Amygdala (tissue), 56 donors: Measurements from ENCODE around the gene TRMT10C.
"Not testable (repeated sequence)": the region's sequence is repeated elsewhere in the genome, so short reads cannot be mapped to it uniquely, and the experiment has no call there.

Experiments used
- DNase-seq, 56 donors: peaks; one replicate each; lab custom pipeline; 2025; lab: John Stamatoyannopoulos, UW

Gene TRMT10C

DNA sequence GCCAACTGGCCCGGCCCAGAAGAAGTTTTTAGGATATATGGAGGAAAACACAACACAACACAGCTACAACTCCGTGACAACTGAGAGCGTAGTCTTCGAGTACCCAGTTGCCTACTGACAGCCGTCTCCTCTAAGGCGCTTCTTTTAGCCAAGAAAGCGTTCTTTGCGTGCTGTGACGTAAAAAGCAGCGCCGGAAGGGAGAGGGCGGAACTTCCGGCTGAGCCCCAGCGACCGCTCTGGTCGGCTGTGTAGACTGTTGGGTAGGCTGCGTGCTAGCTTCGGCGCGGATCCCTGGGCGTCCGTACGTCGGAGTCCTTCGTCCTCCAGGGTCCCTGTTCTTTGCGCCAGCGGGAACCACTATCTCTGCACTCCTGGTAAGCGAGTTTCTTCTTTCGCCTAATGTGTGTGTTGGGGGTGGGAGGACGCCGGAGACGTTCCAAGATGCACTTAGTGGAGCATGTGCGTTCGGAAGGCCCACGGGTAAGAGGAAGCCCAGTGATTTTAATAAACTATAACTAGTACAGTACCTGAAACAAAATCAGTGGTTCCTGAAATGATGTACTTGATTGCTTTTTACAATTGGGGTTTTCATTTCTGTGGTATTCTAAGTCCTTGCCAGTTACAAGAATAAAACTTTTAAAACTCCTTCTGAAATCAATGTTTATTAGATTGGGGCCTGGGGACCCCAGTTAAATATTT lies at the start of gene TRMT10C:
TRMT10C (plus strand) TSS at position 239 of the 699 bp plus-strand sequence. CDS start 2,914 bp downstream, outside the sequence.
- peak; percentile 4 to 95 (median 83) for DNase-seq

GRCh38 chr3:101512396-101512645 lies 49.3 kb upstream of the TRMT10C start:
- no peak for DNase-seq

GRCh38 chr3:101512646-101513418 lies 48.8 kb upstream of the TRMT10C start, which contains the start of gene SENP7:
SENP7 (minus strand) TSS chr3:101513212; CDS start chr3:101513130, 82 bp downstream.
- DNase-seq = peak in 54 of 56 donors; percentile 5 to 85 (median 58)

DNA sequence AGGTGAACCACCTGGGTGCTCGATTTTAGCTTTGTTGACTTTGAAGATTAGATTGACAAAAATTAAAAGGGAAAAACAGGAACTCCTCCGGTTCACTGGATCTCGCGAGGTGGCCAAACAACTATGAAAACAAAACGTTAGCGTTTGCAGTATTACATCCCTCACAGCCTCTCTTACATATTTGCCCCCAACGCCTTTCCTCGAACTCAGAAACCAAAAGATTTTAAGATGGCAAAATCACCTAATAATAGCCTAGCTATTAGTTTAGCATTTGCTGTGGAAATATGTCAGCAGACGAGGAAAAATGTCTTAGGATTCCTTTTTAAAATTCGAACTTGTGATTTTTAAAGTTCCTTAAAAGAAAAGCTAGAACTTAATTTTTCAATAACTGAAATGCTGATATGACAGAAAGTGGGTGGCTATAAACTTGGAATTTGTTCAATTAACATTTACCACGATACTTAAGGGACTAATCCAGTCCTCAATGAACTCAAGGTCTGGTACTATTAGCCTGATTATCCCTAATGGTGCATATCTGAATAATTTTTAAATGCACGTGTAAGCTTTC lies 48.2 kb upstream of the TRMT10C start:
- no peak for DNase-seq

- DNase-seq = no peak
Measured at GRCh38 chr3:101518421-101518871, 43.2 kb upstream of the TRMT10C start.

DNA sequence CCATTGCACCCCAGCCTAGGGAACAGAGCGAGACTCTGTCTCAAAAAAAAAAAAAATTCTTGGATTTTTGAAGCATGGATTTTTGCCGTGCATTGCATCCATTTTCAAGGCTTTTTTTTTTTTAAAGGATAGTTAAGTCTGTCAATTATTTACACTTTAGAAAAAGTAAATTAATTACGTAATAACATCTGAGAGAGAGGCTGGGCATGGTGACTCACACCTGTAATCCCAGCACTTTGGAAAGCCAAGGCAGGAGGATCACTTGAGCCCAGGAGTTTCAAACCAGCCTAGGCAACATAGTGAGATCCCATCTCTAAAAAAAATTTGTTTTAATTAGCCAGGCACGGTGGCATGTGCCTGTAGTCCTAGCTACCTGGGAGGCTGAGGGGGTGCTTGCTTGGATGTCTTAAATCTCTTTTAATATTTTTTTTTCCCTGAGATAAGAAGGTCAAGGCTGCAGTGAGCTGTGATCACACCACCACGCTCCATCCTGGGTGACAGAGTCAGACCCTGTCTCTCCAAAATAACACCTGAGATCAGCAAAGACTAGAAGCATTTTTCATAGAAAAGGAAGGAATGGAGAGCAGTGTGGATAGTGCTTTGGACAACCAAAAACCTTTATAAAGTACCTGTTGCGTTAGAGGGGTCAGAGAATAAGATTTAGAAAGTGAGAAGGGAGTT lies 41.8 kb upstream of the TRMT10C start:
- DNase-seq = no peak

- no peak for DNase-seq
Measured at GRCh38 chr3:101521211-101521701, 40.4 kb upstream of the TRMT10C start.

- DNase-seq = no peak
Measured at GRCh38 chr3:101527441-101527840, 34.2 kb upstream of the TRMT10C start.

DNA sequence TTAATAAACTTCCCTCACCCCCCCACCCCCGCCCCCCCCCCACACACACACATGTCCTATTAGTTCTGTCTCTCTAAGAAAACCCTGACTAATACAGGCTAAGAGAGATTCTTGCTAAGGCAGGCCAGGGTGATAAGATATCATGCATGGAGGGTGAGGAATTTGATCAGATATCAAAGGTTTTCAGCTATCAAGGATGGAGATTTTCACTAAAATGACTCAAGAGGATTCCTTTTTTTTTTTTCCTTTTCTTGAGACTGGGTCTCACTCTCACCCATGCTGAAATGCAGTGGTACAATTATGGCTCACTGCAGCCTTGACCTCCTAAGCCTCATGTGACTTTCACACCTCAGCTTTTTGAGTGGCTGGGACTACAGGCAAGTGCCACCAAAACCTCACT lies 33.8 kb upstream of the TRMT10C start:
- no peak for DNase-seq

DNA sequence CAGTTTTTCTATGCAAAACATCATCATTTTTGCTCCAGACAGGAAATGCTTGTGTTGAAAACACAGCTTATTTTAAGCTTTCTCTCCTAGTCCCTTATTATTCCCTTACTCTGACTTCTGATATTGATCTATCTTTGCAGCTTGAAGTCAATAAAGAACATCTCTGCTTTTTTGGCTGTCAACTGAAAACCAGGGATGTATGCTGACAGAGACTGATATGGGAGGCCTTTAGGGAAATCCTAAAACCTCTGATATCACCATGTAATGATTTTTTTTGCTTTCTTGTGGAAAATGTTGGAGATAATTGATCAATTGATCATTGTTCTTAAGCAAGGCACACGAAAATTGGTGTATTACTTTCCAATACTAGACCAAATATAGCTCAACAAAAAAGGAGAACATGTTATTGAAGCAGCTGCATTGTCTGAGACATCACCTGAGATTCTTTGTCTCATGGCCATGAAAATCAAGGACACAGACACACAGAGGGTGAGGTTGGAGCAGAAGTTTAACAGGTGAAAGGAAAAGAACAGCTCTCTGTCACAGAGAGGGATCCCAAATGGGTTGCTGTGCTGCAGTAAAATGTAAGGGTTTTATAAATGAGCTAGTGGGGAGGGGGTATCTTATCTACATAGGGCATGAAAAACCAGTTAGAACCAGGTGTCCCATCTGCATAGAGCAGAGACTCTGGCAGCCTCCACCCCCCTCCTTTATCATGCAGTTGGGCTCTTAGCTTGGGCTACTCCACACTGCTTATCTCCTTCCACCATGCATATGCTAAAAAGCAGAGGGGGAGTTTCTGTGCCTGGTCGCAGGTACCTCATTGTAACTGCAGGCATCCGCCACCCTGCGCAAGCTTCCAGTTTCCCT lies 31.6 kb upstream of the TRMT10C start:
- no peak for DNase-seq

GRCh38 chr3:101530686-101531047 lies 31.0 kb upstream of the TRMT10C start:
- DNase-seq = no peak

DNA sequence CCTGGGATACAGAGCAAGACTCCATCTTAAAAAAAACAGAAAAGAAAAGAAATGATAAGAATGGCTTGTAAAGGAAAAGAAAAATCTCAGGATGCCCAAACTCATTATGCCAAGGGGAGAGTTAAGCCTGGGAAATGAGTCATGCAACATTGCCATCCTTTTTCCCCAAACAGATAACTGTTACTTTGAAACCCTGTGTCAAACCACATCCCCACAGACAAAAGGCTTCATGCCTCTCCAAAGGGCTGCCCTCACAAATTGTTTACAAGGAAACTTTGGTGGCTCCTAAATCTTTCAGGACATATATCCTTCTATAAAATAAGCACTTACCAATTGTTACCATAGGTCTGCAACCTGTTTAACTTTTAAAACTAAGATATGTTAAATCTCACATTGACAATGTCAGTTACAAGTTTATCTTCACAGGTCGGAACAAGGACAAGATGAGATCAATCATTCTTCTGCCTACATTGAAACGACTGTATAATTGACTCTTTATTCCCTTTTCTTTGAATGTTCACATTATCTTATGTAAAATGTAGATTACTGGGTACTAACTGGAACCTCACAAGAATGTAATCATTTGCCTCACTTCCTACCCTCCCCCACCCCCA lies 30.1 kb upstream of the TRMT10C start:
- DNase-seq = no peak

DNA sequence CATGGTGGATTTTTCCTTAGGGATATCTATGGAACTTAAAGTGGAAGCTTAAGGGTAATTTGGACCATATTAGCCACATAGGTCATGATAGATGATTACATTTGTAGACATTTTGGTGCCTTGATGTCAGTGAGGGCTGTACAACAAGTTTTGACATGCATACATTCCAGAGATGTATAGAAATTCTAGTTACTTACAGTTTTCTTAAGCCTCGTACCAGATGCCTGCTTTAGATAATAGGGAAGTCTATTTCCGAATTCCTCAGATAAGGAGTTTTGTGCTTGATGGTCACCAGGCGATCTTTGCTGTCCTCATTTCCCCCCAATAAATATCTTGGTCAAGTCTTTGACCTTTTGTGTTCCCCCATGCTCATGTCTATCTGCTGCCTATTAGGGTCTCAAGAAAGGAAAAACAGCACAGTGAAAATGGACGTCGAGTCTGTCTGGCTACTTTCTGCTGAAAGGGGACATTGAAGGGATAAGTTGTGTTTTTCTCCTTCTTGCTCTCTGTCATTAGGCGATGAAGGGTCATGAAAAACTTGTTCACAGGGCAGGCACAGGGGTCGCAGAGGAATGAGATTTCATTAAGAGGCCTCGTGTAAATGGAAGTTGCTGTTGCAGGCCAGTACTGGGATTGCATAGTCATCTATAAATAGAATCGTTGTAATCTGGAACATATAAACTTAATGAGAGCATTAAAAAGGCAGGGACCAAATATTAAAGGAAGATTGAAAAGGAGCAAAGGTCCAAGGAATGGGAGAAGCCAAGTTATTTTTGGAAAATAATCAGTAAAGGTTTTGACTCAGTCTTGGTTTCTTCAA lies 28.7 kb upstream of the TRMT10C start:
- no peak for DNase-seq

DNA sequence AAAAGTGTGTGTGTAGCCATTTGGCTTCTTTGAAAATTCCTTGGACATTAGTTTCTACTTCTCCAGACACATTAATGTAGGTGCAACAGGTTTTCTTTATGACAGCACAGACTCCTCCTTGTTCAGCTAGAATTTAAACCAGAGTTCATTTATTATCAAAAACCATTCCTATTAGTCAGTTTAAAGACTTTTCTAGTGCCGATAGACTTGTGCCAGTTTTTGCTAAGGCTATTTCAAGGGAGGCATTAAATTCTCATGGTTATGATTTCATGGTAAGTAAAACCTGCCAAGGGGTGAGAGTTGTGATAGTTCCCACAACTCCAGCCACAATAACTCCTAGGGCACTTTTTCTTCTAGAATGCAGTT lies 28.1 kb upstream of the TRMT10C start:
- DNase-seq = no peak

DNA sequence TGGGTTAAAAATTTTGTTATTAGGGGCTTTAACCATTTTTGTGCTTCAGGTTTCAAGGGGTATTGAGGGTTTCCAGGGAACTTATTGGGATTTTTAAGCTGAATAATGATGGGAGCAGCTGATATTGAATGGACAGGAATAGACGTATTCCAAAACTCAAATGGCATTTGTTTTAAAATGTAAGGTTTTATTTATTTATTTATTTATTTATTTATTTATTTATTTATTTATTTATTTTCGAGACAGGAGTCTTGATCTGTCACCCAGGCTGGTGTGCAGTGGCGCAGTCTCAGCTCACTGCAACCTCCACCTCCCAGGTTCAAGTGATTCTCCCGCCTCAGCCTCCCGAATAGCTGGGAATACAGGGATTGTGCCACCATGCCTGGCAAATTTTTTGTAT lies 26.4 kb upstream of the TRMT10C start:
- DNase-seq = no peak

GRCh38 chr3:101536266-101536665 lies 25.4 kb upstream of the TRMT10C start:
- no peak for DNase-seq

GRCh38 chr3:101536955-101537354 lies 24.7 kb upstream of the TRMT10C start:
- DNase-seq = not testable (repeated sequence)

DNA sequence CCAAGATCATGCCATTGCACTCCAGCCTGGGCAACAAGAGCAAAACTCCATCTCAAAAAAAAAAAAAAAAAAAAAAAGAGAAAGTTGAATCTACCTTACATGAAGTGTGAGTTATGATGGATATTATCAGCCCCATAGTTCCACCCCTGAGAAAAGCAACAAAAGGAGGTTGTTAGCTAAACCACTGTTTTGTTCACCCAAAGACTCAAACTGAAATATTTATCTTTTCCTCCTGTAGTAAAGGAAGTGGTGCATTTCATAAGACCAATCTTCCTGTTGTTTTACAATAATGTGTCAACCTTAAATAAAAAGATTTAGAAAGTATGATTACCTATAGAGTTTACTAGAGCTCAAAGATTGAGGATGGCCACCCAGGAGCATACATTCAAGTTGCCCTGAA lies 18.7 kb upstream of the TRMT10C start:
- no peak for DNase-seq
